CMK (cell line): ENCODE results near the gene TUBD1.
"Not testable (repeated sequence)": the region's sequence is repeated elsewhere in the genome, so short reads cannot be mapped to it uniquely, and the experiment has no call there.

ENCODE experiments used
- DNase-seq: peaks from one replicate; pipeline ENCODE4 v3.0.0-alpha.2; 2010; ENCODE audit warnings: low read depth

Gene TUBD1, protein sequence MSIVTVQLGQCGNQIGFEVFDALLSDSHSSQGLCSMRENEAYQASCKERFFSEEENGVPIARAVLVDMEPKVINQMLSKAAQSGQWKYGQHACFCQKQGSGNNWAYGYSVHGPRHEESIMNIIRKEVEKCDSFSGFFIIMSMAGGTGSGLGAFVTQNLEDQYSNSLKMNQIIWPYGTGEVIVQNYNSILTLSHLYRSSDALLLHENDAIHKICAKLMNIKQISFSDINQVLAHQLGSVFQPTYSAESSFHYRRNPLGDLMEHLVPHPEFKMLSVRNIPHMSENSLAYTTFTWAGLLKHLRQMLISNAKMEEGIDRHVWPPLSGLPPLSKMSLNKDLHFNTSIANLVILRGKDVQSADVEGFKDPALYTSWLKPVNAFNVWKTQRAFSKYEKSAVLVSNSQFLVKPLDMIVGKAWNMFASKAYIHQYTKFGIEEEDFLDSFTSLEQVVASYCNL

DNA sequence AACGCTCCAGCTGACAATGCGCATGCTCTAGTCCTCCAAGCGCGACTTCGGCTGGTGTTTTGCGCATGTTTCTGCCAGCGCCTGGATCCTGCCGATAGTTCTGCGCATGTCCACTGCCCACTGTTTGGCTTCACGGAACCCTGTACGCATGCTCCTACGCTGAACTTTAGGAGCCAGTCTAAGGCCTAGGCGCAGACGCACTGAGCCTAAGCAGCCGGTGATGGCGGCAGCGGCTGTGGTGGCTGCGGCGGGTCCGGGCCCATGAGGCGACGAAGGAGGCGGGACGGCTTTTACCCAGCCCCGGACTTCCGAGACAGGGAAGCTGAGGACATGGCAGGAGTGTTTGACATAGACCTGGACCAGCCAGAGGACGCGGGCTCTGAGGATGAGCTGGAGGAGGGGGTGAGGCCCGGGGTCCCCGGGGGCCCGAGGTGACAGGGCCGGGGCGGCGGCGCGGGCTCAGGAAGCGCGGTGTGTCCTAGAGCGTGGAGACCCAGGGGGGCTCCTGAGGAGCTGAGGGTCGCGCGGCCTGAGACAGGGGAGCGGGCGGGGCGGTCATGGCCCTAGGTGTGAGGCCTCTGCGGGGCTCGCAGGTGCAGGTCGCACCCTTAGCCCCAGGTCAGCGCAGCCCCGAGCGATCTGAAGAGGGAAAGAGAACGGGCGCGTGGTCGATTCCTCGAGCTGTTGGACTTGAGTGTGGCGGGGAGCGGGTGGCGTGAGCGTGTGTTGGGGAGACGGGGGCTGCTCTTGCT, at the start of gene TUBD1, which contains the start of gene RPS6KB1:
Gene TUBD1, minus strand, starts transcription at position 20 of the 752 bp plus-strand sequence. CDS start 1,941 bp downstream, outside the sequence.
Gene RPS6KB1, plus strand, starts transcription at position 198 of the 752 bp plus-strand sequence. Its CDS starts 64 bp downstream, at position 262.
- peak; percentile 98 for DNase-seq

GRCh38 chr17:59941131-59941530, 48.4 kb upstream of the TUBD1 start:
- DNase-seq: no peak

GRCh38 chr17:59940697-59941096, 48.0 kb upstream of the TUBD1 start:
- DNase-seq: not testable (repeated sequence)

DNA sequence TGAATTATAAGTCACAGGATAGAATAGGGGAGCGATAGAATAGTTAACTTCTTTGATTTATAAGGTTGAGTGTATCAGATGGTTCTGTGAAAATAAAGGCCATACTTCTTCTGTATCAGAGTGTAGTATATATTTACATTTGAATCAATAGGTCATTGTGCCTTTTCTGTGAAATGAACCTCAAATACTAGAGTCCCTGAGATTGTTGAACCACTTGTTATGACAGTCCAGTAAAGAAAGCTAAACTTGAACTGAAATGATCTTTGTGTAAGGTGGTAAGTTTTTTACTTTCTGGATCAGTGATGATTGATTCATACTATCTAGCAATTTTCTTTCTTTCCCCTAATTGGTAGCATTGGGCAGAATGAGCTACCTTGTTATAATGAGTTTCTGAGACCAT, 40.6 kb upstream of the TUBD1 start:
- DNase-seq: not testable (repeated sequence)

DNA sequence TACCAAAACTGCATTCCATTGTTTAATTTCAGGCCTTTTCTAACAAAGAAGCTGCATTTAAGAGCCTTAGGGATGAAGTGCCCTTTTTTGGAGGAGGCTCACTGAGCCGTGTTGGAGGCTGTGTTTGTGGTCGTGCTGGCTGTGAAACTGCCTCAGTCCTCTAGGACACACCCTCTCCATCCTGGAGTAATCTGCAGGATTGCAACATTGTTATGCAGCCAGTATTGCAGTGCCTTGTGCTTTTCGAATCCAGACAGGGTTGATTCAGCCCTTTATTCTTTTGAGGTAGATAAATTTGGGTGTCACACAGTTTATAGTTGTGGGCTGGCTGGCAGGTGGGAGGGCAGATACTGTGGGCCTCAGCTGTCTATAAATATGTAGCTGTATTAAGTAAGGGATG, 38.0 kb upstream of the TUBD1 start:
- not testable (repeated sequence) for DNase-seq

DNA sequence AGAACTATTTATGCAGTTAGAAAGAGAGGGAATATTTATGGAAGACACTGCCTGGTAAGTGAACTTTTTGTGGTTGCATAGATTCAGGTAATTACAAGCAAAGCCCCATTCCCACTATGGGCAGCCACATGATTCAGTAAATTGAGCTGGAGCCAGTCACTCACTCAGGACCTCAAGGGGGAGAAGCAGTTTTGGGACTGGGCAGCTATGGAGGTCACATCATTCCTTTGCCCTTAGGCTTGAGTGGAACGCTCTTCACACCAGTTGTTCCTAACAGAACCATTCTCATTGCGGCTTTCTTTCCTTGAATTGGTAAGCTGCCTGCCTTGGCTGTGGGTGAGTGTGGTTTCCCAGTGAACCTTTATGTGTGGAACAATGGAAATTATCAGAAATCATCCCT, 37.4 kb upstream of the TUBD1 start:
- not testable (repeated sequence) for DNase-seq

- not testable (repeated sequence) for DNase-seq
Observed at GRCh38 chr17:59920637-59921036, 27.9 kb upstream of the TUBD1 start.

- no peak for DNase-seq
Observed at GRCh38 chr17:59916446-59916845, 23.7 kb upstream of the TUBD1 start.

DNA sequence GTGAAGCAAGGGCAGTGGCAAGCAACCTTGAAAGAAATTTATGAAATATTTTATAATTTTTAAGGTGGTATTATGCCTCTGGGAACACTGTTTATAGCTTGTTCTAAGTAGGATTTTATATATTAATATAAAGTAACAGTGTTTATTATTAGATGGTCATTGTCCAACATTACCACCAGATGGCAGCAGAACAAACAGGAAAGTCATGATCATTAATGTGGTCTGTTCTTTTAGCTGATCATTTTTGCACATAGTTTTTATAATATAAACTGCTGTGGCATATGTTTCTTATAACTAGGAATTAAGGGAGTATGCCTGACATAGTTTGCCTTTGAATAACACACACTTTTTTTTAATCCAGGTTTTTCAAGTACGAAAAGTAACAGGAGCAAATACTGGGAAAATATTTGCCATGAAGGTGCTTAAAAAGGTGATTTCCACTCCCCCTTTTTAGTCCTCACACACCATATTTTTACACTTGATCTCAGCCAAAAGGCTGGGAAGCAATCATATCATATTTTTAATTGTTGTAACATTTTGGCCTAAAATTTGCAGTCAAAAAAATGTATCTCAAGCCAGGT, 21.6 kb upstream of the TUBD1 start:
- DNase-seq: no peak

DNA sequence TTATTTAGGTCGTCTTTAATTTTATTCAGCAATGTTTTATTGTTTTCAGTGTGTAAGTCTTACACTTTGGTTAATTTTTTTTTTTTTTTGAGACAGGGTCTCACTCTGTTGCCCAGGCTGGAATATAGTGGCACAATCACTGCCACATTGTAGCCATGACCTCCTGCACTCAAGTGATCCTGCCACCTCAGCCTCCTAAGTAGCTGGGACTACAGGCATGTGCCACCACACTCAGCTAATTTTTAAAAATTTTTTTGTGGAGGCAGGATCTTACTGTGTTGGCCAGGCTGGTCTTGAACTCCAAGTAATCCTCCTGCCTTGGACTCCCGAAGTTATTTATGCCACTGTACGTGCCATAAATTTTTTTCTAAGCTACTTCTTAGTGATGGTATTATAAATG, 14.7 kb upstream of the TUBD1 start:
- no peak for DNase-seq

DNA sequence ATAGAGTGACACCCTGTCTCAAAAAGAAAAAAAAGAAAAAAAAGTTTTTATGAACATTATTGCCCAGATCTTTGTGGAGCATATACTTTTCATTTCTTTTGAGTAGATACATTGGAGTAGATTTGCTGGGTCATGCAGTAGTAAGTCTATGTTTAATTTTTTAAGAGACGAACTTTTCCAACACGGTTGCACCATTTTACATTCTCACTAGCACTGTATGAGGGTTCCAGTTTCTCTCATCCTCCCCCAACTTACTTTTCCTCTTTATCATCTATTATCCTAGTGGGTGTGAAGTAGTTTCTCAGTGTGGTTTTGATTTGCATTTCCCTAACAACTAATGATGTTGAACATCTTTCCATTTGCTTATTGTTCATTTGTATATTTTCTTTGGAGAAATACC, 10.7 kb upstream of the TUBD1 start:
- DNase-seq: no peak

- no peak for DNase-seq
Observed at GRCh38 chr17:59901604-59902003, 8.9 kb upstream of the TUBD1 start.

DNA sequence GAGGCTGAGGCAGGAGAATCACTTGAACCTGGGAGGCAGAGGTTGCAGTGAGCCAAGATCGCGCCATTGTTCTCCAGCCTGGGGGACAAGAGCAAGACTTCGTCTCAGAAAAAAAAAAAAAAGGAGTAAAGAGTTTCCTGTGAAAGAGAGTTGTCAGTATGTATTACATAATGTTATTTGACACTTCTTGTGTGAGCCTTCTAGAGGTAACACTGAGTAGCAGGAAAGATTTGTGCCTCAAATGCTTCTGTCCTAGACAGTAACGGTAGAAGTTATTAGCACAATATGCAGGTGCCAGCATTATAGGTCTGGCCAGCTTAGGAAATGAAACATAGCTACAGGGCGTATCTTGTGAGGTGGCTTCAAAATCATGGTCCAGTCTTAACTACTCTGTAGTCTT, 6.4 kb upstream of the TUBD1 start:
- DNase-seq: no peak

DNA sequence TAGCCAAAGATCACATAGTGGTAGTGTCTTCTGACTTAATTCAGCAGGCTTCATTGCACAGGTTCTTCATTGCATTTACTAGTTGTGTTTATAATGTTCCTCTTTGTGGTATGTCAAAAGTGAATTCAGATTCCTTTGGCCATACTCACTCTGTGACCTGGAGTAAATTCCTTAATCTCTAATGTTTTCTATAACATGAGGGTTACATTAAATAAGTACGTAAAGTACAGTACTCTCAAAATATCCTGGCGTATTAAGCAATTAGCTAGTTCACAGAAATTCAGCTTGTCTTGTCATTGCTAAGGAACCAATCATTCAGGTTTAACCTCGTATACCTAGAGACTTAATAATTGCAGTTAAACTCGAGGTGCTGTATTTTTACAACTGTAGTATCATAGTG, 4.3 kb upstream of the TUBD1 start:
- no peak for DNase-seq

DNA sequence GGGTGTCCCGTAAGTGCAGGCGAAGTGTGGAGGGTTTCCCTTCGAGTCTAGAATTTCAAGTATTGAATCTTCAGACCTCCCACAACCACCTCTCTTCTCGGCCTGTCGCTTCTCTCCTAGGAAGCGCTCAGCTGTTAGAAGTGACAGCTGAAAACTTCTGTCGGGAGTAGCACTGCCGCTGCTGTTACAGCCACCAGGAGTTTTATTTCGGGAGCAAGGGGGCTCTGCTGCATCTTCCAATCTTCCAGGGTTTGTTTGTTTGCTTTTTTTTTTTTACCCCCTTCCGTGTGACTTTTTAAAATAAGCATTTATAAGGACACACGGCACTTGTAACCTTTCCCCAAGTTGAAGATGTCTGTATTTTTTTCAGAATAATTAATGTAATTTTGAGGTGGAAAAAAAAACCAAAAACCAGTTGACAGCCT, 945 bp upstream of the TUBD1 start:
- DNase-seq: peak; percentile 8

- DNase-seq: no peak
Observed at GRCh38 chr17:59892251-59892923, 356 bp downstream of the TUBD1 start.

- DNase-seq: no peak
Observed at GRCh38 chr17:59890720-59891119, 2.0 kb downstream of the TUBD1 start.

- no peak for DNase-seq
Observed at GRCh38 chr17:59888145-59888750, 4.5 kb downstream of the TUBD1 start.

DNA sequence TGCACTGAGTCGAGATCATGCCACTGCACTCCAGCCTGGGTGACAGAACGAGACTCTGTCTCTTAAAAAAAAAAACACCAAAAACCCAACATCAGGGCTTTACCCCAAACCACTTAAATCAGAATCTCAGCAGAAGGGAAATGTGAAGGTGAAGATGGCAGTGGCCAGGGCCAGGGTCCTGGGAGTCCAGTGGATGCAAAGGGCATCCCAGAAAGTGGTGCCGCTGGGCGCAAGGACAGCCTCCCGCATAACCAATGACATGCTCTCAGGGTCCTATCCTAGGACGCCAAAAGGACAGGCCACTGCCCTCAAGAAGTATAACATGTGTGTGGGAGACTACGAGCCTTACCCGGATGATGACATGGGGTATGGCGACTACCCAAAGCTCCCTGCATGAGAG, 7.9 kb downstream of the TUBD1 start:
- no peak for DNase-seq

- DNase-seq: no peak
Observed at GRCh38 chr17:59878624-59879023, 14.1 kb downstream of the TUBD1 start.

GRCh38 chr17:59877965-59878364, 14.8 kb downstream of the TUBD1 start:
- DNase-seq: no peak

DNA sequence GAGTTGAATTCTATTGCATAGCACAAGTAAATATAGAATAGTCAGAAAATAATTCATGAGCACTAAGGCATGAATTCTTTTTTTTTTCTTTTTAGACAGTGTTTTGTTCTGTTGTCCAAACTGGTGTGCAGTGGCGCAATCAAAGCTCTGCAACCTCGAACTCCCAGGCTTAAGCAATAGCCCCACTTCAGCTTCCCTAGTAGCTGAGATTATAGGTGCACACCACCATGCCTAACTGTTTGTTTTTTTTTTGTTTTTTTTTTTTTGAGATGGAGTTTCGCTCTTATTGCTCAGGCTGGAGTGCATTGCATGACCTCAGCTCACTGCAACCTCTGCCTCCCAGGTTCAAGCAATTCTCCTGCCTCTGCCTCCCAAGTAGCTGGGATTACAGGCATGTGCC, 16.6 kb downstream of the TUBD1 start:
- DNase-seq: no peak
